Ishikawa (cell line): ENCODE measurements around the gene PCDHGA9.

Source experiments
- CEBPB ChIP-seq: IDR thresholded peaks from 2 replicates; pipeline ENCODE4 v1.6.1; 2012
- EGR1 ChIP-seq: IDR thresholded peaks from 2 replicates; pipeline ENCODE4 v1.6.1; 2012
- EP300 ChIP-seq: IDR thresholded peaks from 2 replicates; pipeline ENCODE4 v1.6.1; 2012; ENCODE audit warnings: borderline replicate concordance
- FOXM1 ChIP-seq: IDR thresholded peaks from 2 replicates; pipeline ENCODE4 v1.6.1; 2012; ENCODE audit warnings: low read depth, borderline replicate concordance
- TAF1 ChIP-seq: IDR thresholded peaks from 2 replicates; pipeline ENCODE4 v1.6.1; 2012; ENCODE audit warnings: low read depth, mild to moderate bottlenecking
- TCF12 ChIP-seq: IDR thresholded peaks from 2 replicates; pipeline ENCODE4 v1.6.1; 2012; ENCODE audit warnings: low read depth
- TEAD4 ChIP-seq: IDR thresholded peaks from 2 replicates; pipeline ENCODE4 v1.6.1; 2012
- YY1 ChIP-seq: IDR thresholded peaks from 2 replicates; pipeline ENCODE4 v1.6.1; 2012; ENCODE audit warnings: low read depth
- ZBTB7A ChIP-seq: IDR thresholded peaks from 2 replicates; pipeline ENCODE4 v1.6.1; 2012; ENCODE audit warnings: low read depth
- TF ChIP-seq, protein P1 (sequence below): IDR thresholded peaks from 2 replicates; pipeline ENCODE4 v1.6.1; 2012; ENCODE audit warnings: low read depth, mild to moderate bottlenecking
- TF ChIP-seq, protein P2 (sequence below): IDR thresholded peaks from 2 replicates; pipeline ENCODE4 v1.6.1; 2012
- TF ChIP-seq, protein P3 (sequence below): IDR thresholded peaks from 2 replicates; pipeline ENCODE4 v1.6.1; 2012

- TF ChIP-seq FOXM1 (no peak), CEBPB (no peak), ZBTB7A (no peak), TEAD4 (no peak), YY1 (no peak), EGR1 (no peak), TCF12 (no peak), EP300 (no peak), TAF1 (no peak)
- TF ChIP-seq, protein P1, sequence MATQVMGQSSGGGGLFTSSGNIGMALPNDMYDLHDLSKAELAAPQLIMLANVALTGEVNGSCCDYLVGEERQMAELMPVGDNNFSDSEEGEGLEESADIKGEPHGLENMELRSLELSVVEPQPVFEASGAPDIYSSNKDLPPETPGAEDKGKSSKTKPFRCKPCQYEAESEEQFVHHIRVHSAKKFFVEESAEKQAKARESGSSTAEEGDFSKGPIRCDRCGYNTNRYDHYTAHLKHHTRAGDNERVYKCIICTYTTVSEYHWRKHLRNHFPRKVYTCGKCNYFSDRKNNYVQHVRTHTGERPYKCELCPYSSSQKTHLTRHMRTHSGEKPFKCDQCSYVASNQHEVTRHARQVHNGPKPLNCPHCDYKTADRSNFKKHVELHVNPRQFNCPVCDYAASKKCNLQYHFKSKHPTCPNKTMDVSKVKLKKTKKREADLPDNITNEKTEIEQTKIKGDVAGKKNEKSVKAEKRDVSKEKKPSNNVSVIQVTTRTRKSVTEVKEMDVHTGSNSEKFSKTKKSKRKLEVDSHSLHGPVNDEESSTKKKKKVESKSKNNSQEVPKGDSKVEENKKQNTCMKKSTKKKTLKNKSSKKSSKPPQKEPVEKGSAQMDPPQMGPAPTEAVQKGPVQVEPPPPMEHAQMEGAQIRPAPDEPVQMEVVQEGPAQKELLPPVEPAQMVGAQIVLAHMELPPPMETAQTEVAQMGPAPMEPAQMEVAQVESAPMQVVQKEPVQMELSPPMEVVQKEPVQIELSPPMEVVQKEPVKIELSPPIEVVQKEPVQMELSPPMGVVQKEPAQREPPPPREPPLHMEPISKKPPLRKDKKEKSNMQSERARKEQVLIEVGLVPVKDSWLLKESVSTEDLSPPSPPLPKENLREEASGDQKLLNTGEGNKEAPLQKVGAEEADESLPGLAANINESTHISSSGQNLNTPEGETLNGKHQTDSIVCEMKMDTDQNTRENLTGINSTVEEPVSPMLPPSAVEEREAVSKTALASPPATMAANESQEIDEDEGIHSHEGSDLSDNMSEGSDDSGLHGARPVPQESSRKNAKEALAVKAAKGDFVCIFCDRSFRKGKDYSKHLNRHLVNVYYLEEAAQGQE, result no peak
- TF ChIP-seq, protein P2, sequence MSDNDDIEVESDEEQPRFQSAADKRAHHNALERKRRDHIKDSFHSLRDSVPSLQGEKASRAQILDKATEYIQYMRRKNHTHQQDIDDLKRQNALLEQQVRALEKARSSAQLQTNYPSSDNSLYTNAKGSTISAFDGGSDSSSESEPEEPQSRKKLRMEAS, result no peak
- TF ChIP-seq, protein P3, sequence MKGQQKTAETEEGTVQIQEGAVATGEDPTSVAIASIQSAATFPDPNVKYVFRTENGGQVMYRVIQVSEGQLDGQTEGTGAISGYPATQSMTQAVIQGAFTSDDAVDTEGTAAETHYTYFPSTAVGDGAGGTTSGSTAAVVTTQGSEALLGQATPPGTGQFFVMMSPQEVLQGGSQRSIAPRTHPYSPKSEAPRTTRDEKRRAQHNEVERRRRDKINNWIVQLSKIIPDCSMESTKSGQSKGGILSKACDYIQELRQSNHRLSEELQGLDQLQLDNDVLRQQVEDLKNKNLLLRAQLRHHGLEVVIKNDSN, result no peak
These were observed 37.0 kb downstream of the PCDHGA9 start for GRCh38 chr5:141439411-141440141.
